ENCODE results near the gene RHOXF2B.
"Not testable (repeated sequence)": the region's sequence is repeated elsewhere in the genome, so short reads cannot be mapped to it uniquely, and the experiment has no call there.

RHOXF2B gene
- 0 reads per million in 2 experiments for total RNA-seq

- not testable (repeated sequence) for DNase-seq (ENCODE audit: low read depth)
These were observed at the start of gene RHOXF2B for GRCh38 chrX:120077590-120077989. Gene RHOXF2B (minus strand): TSS chrX:120077690. CDS start chrX:120077552, 138 bp downstream.

- no peak for DNase-seq (ENCODE audit: low read depth)
These were observed 48.0 kb upstream of the RHOXF2B start for GRCh38 chrX:120125444-120125843.

- DNase-seq (ENCODE audit: low read depth), result no peak
These were observed 42.7 kb upstream of the RHOXF2B start for GRCh38 chrX:120120223-120120622.

GRCh38 chrX:120115438-120115963, 38.0 kb upstream of the RHOXF2B start, which contains the start of gene RHOXF1:
Gene RHOXF1 (minus strand): TSS chrX:120115913. CDS start chrX:120115862, 51 bp downstream.
- DNase-seq (ENCODE audit: low read depth), result no peak

GRCh38 chrX:120111611-120112010, 34.1 kb upstream of the RHOXF2B start:
- DNase-seq (ENCODE audit: low read depth), result no peak

- no peak for DNase-seq (ENCODE audit: low read depth)
These were observed 31.9 kb upstream of the RHOXF2B start for GRCh38 chrX:120109378-120109777.

GRCh38 chrX:120104707-120105106, 27.2 kb upstream of the RHOXF2B start:
- not testable (repeated sequence) for DNase-seq (ENCODE audit: low read depth)

- DNase-seq (ENCODE audit: low read depth), result not testable (repeated sequence)
These were observed 23.6 kb upstream of the RHOXF2B start for GRCh38 chrX:120101057-120101456.

GRCh38 chrX:120090208-120090607, 12.7 kb upstream of the RHOXF2B start:
- DNase-seq (ENCODE audit: low read depth), result no peak

GRCh38 chrX:120087289-120088017, 10.0 kb upstream of the RHOXF2B start:
- DNase-seq (ENCODE audit: low read depth), result no peak

- not testable (repeated sequence) for DNase-seq (ENCODE audit: low read depth)
These were observed 8.2 kb upstream of the RHOXF2B start for GRCh38 chrX:120085553-120086185.

- not testable (repeated sequence) for DNase-seq (ENCODE audit: low read depth)
These were observed 11.3 kb downstream of the RHOXF2B start for GRCh38 chrX:120066169-120066568.

- not testable (repeated sequence) for DNase-seq (ENCODE audit: low read depth)
These were observed 34.8 kb downstream of the RHOXF2B start for GRCh38 chrX:120042712-120043111.

GRCh38 chrX:120042247-120042646, 35.2 kb downstream of the RHOXF2B start:
- DNase-seq (ENCODE audit: low read depth), result not testable (repeated sequence)

- DNase-seq (ENCODE audit: low read depth), result not testable (repeated sequence)
These were observed 37.3 kb downstream of the RHOXF2B start for GRCh38 chrX:120040176-120040575.

GRCh38 chrX:120039087-120039733, 38.3 kb downstream of the RHOXF2B start:
- DNase-seq (ENCODE audit: low read depth), result not testable (repeated sequence)

GRCh38 chrX:120036704-120037103, 40.8 kb downstream of the RHOXF2B start:
- no peak for DNase-seq (ENCODE audit: low read depth)

- not testable (repeated sequence) for DNase-seq (ENCODE audit: low read depth)
These were observed 41.8 kb downstream of the RHOXF2B start for GRCh38 chrX:120035522-120036309.

GRCh38 chrX:120029354-120029753, 48.1 kb downstream of the RHOXF2B start:
- no peak for DNase-seq (ENCODE audit: low read depth)

GRCh38 chrX:120023259-120023658, 54.2 kb downstream of the RHOXF2B start:
- DNase-seq (ENCODE audit: low read depth), result no peak

- no peak for DNase-seq (ENCODE audit: low read depth)
These were observed 54.7 kb downstream of the RHOXF2B start for GRCh38 chrX:120022763-120023162.
